GM12865 (cell line): ENCODE data around the gene HORMAD1.

Experiments
- DNase-seq: peaks from one replicate; pipeline ENCODE4 v3.0.0; 2010; ENCODE audit warnings: low read depth
- H3K4me3 ChIP-seq: 2 replicates; pipeline ENCODE4 v1.5.1; 2011; ENCODE audit warnings: mild to moderate bottlenecking, low read depth, low read length, control low read depth
- CTCF ChIP-seq: IDR thresholded peaks from 2 replicates; pipeline ENCODE4 v1.5.1; 2011; ENCODE audit warnings: low read length, control low read depth, low read depth, inconsistent platforms; ENCODE audit not compliant: insufficient read depth; ENCODE audit errors: missing control alignments

HORMAD1 gene

GRCh38 chr1:150696995-150697927 lies 23.4 kb downstream of the HORMAD1 start, which contains the start of gene GOLPH3L:
TSS of gene GOLPH3L (minus strand) at chr1:150697154. CDS start at chr1:150694838, 2,316 bp downstream.
- H3K4me3 ChIP-seq, result peak within 1 kb of the TSS; percentile 97
- peak; percentile 5 for TF ChIP-seq CTCF
- peak; percentile 98 for DNase-seq

- DNase-seq, result no peak
- TF ChIP-seq CTCF, result no peak
- H3K4me3 ChIP-seq, result peak overlapping the region; percentile 97
Observed at GRCh38 chr1:150696590-150696989, 24.1 kb downstream of the HORMAD1 start.

GRCh38 chr1:150696162-150696561 lies 24.5 kb downstream of the HORMAD1 start:
- DNase-seq, result no peak
- TF ChIP-seq CTCF, result no peak

GRCh38 chr1:150695561-150695960 lies 25.1 kb downstream of the HORMAD1 start:
- no peak for DNase-seq
- no peak for TF ChIP-seq CTCF
- H3K4me3 ChIP-seq, result peak overlapping the region; percentile 97; the same call in 1 of the 2 replicates

More at GRCh38 chr1:150696162-150696561, 24.5 kb downstream of the HORMAD1 start:
- peak overlapping the region; percentile 97 for H3K4me3 ChIP-seq

GRCh38 chr1:150692720-150693119 lies 28.0 kb downstream of the HORMAD1 start:
- no peak overlapping the region for H3K4me3 ChIP-seq
- no peak for TF ChIP-seq CTCF
- no peak for DNase-seq

- DNase-seq, result no peak
- no peak overlapping the region for H3K4me3 ChIP-seq
- no peak for TF ChIP-seq CTCF
Observed at GRCh38 chr1:150688763-150689162, 31.9 kb downstream of the HORMAD1 start.
